ENCODE data around the gene CNN2. TPM values are rescaled to one million over a fixed set of nuclear protein-coding genes. Genes with fewer than 3 reads are reported as not detected.

The CNN2 gene
- total RNA-seq, 2 donors from 2014 or later: 98.9 to 124 TPM

DNA sequence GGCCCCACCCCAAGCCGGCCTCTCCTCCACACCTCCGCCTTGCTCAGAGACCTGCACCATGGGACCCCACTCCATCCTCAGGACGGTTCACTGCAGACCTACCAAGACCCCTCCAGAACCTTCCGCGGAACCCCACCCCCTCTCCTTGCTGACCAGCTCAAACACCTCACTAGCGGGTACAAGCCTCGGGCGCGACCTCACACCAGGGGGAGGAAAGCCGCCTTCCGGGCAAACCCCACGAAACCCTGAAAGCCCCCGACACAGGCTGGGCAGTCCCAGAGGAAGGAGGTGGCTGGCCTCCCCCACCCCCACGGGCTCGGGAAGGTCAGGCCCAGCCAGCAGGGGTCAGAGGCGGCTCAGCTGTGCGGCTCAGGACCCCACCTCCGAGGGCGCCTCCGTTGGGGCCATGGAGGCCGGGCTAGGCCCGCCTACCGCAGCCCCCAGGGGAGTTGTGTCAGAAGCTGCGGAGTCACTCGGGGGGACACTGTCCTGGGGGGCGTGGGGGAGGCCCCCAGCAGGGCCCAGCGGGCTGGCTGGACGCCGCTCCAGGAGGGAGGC is 16.3 kb upstream of the CNN2 start:
- DNase-seq (no peak), ATAC-seq (replicated peaks in 1 of 2) (no peak)
- no peak overlapping the region for H3K27ac Mint-ChIP-seq
- H3K36me3 Mint-ChIP-seq (ENCODE audit: insufficient read depth in 2 of 2): no peaks in the 10 kb centered on the region
- H3K9me3 Mint-ChIP-seq: no peaks in the 10 kb centered on the region
- no peaks in the 10 kb centered on the region for H3K27me3 Mint-ChIP-seq (ENCODE audit: low read depth)
- no peaks in the 10 kb centered on the region for H3K4me1 Mint-ChIP-seq (ENCODE audit: low read depth)
- H3K4me3 Mint-ChIP-seq: no peak overlapping the region

DNA sequence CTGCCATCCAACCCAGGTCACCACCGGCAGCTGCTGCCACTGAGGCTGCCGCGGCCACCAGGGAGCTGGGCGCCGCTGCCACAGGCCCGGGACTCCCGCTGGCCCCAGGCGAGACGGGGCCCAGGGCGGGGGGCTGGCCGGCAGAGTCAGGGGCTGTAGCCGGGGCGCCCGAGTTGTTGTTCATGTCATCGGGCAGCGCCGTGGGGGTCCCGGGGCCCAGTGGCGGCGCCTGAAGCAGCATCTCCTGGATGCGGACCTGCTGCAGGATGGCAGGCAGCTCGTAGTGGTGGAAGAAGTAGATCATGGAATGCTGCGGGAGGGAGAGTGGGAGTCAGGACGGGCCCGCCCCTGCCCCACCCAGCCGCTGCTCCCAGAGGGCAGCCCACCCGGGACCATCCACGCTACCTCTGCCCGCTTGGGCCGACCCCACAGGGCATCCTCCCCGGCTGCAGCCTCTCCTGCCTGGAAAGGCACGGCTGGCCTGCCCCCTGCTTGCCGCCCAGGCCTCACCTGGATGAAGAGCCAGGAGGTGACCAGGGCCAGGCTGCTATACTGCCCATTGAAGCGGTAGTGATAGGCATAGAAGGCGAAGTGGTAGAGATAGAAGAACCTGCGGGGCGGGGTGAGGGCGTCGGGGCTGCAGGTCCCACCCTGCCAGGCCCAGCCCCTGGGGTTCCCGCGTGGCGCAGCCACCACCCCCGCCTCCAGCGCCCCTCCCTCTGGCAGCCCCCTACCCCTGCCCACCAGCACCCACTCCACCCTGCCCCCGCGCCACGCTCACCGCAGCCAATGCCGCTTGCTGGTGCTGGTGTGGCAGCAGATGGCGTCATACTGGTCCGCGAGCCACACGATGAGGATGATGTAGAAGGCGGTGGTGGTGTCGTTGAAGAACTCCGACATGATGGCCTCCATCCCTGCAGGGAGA is 15.6 kb upstream of the CNN2 start:
- Mint-ChIP-seq H3K9me3 (no peaks in the 10 kb centered on the region), H3K4me3 (no peak overlapping the region), H3K4me1 (ENCODE audit: low read depth) (no peaks in the 10 kb centered on the region), H3K27ac (no peak overlapping the region), H3K36me3 (ENCODE audit: insufficient read depth in 2 of 2) (no peaks in the 10 kb centered on the region), H3K27me3 (ENCODE audit: low read depth) (no peaks in the 10 kb centered on the region)
- ATAC-seq (replicated peaks in 1 of 2): no peak
- no peak for DNase-seq

DNA sequence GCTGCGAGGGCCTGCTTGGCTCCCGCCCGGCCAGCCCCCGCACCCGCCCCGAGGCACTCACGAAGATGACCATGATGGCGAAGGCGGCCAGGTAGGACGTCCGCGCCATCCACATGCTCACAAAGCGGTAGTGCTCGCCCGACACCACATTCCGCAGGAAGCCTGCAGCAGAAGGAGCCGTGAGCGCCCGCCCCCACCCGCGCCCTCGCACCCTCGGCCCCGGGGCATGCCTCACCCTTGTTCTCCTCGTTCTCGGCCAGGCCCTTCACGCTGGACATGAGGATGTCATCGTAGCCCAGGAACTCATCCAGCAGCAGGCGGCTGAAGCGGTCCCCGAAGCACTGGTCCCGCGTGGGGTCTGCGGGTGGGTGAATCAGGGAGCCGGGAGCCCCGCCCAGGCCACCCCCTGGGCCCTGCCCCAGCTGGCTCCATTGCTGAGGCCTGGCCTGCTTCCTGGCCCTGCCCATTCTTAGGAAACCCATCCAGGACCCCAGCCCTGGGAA is 14.5 kb upstream of the CNN2 start:
- H3K27ac Mint-ChIP-seq: no peak overlapping the region
- no peaks in the 10 kb centered on the region for H3K9me3 Mint-ChIP-seq
- H3K4me1 Mint-ChIP-seq (ENCODE audit: low read depth): peaks cover 5% of the 10 kb centered on the region
- no peaks in the 10 kb centered on the region for H3K36me3 Mint-ChIP-seq (ENCODE audit: insufficient read depth in 2 of 2)
- no peak for ATAC-seq (replicated peaks in 1 of 2)
- no peak overlapping the region for H3K4me3 Mint-ChIP-seq
- H3K27me3 Mint-ChIP-seq (ENCODE audit: low read depth): no peaks in the 10 kb centered on the region
- no peak for DNase-seq

DNA sequence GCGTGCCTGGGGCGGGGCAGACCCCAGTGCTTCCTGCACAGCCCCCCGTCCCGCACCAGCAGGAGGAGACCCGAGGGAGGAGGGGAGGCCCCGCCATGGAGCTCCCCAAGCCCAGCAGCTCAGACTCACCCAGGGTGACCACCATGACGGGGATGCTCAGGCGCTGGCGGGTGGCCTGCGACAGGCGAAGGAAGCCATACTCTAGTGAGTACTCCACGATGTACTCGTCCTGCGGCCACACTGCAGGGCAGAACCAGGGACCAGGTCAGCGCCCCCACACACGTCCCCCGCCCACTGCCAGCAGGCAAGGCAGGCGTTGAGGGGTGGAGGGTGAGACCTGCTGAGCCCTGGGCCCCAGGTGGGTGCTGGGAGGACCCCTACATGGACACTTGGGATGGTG is 14.1 kb upstream of the CNN2 start:
- Mint-ChIP-seq H3K27ac (no peak overlapping the region), H3K4me3 (no peak overlapping the region), H3K36me3 (ENCODE audit: insufficient read depth in 2 of 2) (no peaks in the 10 kb centered on the region), H3K27me3 (ENCODE audit: low read depth) (no peaks in the 10 kb centered on the region), H3K9me3 (no peaks in the 10 kb centered on the region), H3K4me1 (ENCODE audit: low read depth) (peaks cover 10% of the 10 kb centered on the region)
- ATAC-seq (replicated peaks in 1 of 2) (no peak), DNase-seq (no peak)

DNA sequence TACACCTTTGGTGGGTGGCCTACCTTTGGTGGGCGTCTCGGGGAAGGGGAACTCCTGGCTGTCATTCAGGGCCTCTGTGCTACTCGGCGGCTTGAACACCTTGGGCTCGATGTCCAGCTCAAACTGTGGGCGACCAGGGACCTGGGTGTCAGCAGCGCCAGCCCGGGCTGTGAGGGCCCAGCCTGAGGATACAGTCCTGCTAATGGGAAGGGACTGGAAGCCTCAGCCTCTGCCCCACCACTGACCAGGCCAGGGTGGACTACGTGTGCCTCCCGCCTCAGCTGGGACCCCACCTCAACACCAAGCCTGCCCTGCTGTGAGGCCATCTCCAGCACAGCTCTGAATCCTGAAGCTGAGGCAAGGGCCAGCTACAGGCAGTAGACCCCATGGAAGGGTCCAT is 13.2 kb upstream of the CNN2 start:
- Mint-ChIP-seq H3K27ac (no peak overlapping the region), H3K36me3 (ENCODE audit: insufficient read depth in 2 of 2) (no peaks in the 10 kb centered on the region), H3K9me3 (no peaks in the 10 kb centered on the region), H3K4me3 (no peak overlapping the region), H3K4me1 (ENCODE audit: low read depth) (peaks cover 18% of the 10 kb centered on the region), H3K27me3 (ENCODE audit: low read depth) (no peaks in the 10 kb centered on the region)
- no peak for ATAC-seq (replicated peaks in 1 of 2)
- no peak for DNase-seq

DNA sequence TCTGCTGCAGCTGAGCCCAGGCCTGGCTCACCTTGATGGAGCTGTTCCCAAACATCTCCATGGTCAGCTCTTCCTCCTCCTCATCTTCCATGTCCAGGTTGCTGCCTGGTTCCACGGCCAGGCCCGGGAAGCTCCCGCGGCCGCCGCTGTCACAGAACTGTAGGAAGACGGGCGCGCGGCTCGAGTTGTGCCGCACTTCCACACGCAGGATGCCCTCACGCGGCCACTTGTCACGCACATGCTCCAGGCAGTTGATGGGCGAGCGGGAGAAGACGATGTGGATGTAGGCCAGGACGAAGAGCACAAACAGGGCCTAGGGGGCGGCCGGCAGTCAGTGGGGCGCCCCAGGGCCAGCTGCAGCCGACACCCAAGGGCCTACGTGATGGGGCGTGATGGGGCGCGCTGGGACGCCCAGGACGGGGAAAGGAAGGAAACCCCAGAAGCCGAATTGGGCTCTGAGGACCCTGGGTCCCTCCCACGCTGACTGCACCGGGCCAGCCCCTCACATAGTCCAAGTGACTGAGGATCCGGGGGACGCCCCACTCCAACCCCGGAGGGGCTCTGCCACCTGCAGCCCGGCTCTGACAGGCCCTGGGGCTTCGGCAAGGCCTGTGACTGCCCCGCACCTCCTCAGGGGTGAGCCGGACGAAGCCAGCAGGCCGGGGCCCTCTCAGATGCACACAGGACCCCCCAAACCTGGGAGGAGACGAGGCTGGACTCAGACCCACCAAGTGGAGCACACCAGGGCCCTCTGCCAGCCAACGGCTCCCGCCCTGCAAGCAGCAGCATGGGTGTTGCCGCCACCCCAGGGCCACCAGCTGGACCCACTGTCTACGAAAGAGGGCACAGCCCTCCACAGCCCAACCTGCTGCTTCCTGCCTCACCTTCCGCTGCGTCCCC is 12.0 kb upstream of the CNN2 start:
- Mint-ChIP-seq H3K36me3 (ENCODE audit: insufficient read depth in 2 of 2) (no peaks in the 10 kb centered on the region), H3K27me3 (ENCODE audit: low read depth) (no peaks in the 10 kb centered on the region), H3K4me1 (ENCODE audit: low read depth) (peaks cover 26% of the 10 kb centered on the region), H3K9me3 (no peaks in the 10 kb centered on the region), H3K4me3 (no peak overlapping the region), H3K27ac (no peak overlapping the region)
- DNase-seq: no peak
- no peak for ATAC-seq (replicated peaks in 1 of 2)

GRCh38 chr19:1015061-1015781 is 11.2 kb upstream of the CNN2 start:
- DNase-seq (no peak), ATAC-seq (replicated peaks in 1 of 2) (no peak)
- Mint-ChIP-seq H3K9me3 (no peaks in the 10 kb centered on the region), H3K27ac (no peak overlapping the region), H3K4me1 (ENCODE audit: low read depth) (peaks cover 26% of the 10 kb centered on the region), H3K4me3 (no peak overlapping the region), H3K27me3 (ENCODE audit: low read depth) (no peaks in the 10 kb centered on the region), H3K36me3 (ENCODE audit: insufficient read depth in 2 of 2) (peaks cover 0 to 3% of the 10 kb centered on the region in 2 donors)

GRCh38 chr19:1015782-1016646 is 10.4 kb upstream of the CNN2 start:
- peaks cover 27% of the 10 kb centered on the region for H3K4me1 Mint-ChIP-seq (ENCODE audit: low read depth)
- no peak for DNase-seq
- no peaks in the 10 kb centered on the region for H3K9me3 Mint-ChIP-seq
- no peak for ATAC-seq (replicated peaks in 1 of 2)
- no peaks in the 10 kb centered on the region for H3K27me3 Mint-ChIP-seq (ENCODE audit: low read depth)
- peaks cover 0 to 5% of the 10 kb centered on the region in 2 donors for H3K36me3 Mint-ChIP-seq (ENCODE audit: insufficient read depth in 2 of 2)
- H3K4me3 Mint-ChIP-seq: no peak overlapping the region
- H3K27ac Mint-ChIP-seq: no peak overlapping the region

GRCh38 chr19:1016647-1017114 is 9.7 kb upstream of the CNN2 start:
- Mint-ChIP-seq H3K4me1 (ENCODE audit: low read depth) (peaks cover 33% of the 10 kb centered on the region), H3K27me3 (ENCODE audit: low read depth) (no peaks in the 10 kb centered on the region), H3K4me3 (peak overlapping the region in 1 of 2 donors; percentile 54), H3K36me3 (ENCODE audit: insufficient read depth in 2 of 2) (peaks cover 0 to 10% of the 10 kb centered on the region in 2 donors), H3K27ac (peak overlapping the region; percentile 70), H3K9me3 (no peaks in the 10 kb centered on the region)
- DNase-seq: no peak
- no peak for ATAC-seq (replicated peaks in 1 of 2)

- no peak for DNase-seq
- Mint-ChIP-seq H3K4me3 (peak overlapping the region; percentile 54 to 93), H3K27ac (peak overlapping the region; percentile 77), H3K9me3 (no peaks in the 10 kb centered on the region), H3K27me3 (ENCODE audit: low read depth) (no peaks in the 10 kb centered on the region), H3K4me1 (ENCODE audit: low read depth) (peaks cover 36% of the 10 kb centered on the region), H3K36me3 (ENCODE audit: insufficient read depth in 2 of 2) (peaks cover 0 to 10% of the 10 kb centered on the region in 2 donors)
- no peak for ATAC-seq (replicated peaks in 1 of 2)
These were observed 9.1 kb upstream of the CNN2 start for GRCh38 chr19:1017115-1017905.

DNA sequence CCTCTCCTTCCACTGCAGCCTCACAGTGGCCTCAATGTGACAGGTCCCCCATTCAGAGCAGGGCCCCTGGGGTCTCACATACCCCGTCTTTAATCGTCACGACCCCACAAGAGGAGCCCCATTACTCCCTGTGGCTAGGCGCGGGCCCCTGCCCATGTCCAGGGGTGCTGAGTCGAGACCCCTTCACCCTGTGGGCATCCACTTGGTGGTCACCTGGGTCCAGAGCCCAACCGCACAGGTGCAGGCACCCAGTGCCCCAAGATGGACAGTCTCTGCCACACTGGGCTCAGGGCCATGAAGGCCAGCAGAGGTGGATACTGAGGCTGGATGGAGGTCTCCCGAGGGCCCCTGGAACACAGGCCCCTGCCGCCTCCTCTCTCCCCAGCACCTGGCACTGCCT is 8.5 kb upstream of the CNN2 start:
- Mint-ChIP-seq H3K36me3 (ENCODE audit: insufficient read depth in 2 of 2) (peaks cover 0 to 10% of the 10 kb centered on the region in 2 donors), H3K4me3 (peak overlapping the region; percentile 54 to 93), H3K27me3 (ENCODE audit: low read depth) (no peaks in the 10 kb centered on the region), H3K4me1 (ENCODE audit: low read depth) (peaks cover 42% of the 10 kb centered on the region), H3K9me3 (no peaks in the 10 kb centered on the region), H3K27ac (peak overlapping the region; percentile 77)
- ATAC-seq (replicated peaks in 1 of 2): no peak
- DNase-seq: no peak
